Liver (tissue), 3 donors: Measurements from ENCODE around the gene RREB1.

Experiments
- EGR1 ChIP-seq, 2 donors: IDR thresholded peaks; 2 replicates each; pipeline ENCODE4 v1.6.1; 2016 to 2018; ENCODE audit warnings: antibody characterized with exemption in 2 of 2, low read depth in 2 of 2
- JUND ChIP-seq, 2 donors: IDR thresholded peaks; 2 replicates each; pipeline ENCODE4 v1.6.1; 2016; ENCODE audit warnings: antibody characterized with exemption in 2 of 2
- RXRA ChIP-seq, 2 donors: IDR thresholded peaks; 2 replicates each; pipeline ENCODE4 v1.6.1; 2017 to 2018; ENCODE audit warnings: antibody characterized with exemption in 2 of 2, mild to moderate bottlenecking in 1 of 2
- SP1 ChIP-seq: IDR thresholded peaks from 2 replicates; pipeline ENCODE4 v1.6.1; 2018; ENCODE audit warnings: antibody characterized with exemption, mild to moderate bottlenecking
- TAF1 ChIP-seq: conservative IDR thresholded peaks from 2 replicates; pipeline ENCODE4 v1.6.1; 2016; ENCODE audit warnings: antibody characterized with exemption, mild to moderate bottlenecking
- TF ChIP-seq, protein P1 (sequence below): fragments of 150-350 bp; IDR thresholded peaks from 2 replicates; pipeline ENCODE4 v1.5.1; 2017; ENCODE audit warnings: improper control_type of control experiment, low read depth, low read length; ENCODE audit not compliant: missing input control
- TF ChIP-seq, protein P2 (sequence below): IDR thresholded peaks from 2 replicates; pipeline ENCODE4 v1.6.1; 2016; ENCODE audit warnings: antibody characterized with exemption
- TF ChIP-seq, protein P3 (sequence below): IDR thresholded peaks from 2 replicates; pipeline ENCODE4 v1.6.1; 2016; ENCODE audit warnings: antibody characterized with exemption
- TF ChIP-seq, protein P4 (sequence below): IDR thresholded peaks from 2 replicates; pipeline ENCODE4 v1.6.1; 2016; ENCODE audit warnings: antibody characterized with exemption, mild to moderate bottlenecking
- TF ChIP-seq, protein P5 (sequence below): IDR thresholded peaks from 2 replicates; pipeline ENCODE4 v1.6.1; 2016; ENCODE audit warnings: antibody characterized with exemption
- donor health status: healthy.
- donor health status: healthy.

DNA sequence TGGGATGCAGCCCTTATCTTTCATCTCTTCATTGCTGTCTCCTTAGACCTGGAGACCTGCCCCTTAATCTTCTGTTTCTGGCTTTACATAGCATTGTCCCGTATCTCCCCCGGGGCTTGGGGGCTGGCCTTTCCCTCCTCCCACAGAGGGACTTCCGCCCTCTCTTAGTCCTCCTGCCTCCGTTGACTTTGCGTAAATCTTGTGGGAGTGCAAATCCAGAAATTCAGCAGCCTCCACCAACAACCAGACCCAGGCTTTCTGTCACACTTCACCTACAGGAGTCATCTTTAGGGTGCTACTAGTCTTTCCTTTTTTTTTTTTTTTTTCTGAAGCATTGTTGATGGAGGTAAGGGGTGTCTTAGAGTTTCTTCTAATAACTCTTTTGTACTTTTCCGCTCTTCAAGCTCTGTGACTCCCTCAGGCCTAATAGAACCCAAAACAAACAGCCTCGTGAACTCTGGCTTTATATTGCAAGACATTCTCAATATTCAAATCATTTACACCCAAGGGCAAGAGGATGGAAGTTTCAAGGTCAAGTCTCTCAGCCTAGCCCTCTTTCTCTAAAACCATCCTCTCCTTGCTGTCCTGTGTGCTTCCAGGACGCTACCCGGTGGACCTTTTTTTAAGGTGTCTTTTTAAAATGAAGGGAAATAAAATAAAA lies 66.2 kb downstream of the RREB1 start:
- TF ChIP-seq JUND (IDR thresholded peaks at IDR 0.05): no peak
- TF ChIP-seq, protein P1, sequence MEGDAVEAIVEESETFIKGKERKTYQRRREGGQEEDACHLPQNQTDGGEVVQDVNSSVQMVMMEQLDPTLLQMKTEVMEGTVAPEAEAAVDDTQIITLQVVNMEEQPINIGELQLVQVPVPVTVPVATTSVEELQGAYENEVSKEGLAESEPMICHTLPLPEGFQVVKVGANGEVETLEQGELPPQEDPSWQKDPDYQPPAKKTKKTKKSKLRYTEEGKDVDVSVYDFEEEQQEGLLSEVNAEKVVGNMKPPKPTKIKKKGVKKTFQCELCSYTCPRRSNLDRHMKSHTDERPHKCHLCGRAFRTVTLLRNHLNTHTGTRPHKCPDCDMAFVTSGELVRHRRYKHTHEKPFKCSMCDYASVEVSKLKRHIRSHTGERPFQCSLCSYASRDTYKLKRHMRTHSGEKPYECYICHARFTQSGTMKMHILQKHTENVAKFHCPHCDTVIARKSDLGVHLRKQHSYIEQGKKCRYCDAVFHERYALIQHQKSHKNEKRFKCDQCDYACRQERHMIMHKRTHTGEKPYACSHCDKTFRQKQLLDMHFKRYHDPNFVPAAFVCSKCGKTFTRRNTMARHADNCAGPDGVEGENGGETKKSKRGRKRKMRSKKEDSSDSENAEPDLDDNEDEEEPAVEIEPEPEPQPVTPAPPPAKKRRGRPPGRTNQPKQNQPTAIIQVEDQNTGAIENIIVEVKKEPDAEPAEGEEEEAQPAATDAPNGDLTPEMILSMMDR: no peak
- TF ChIP-seq SP1: no peak
- no peak for TF ChIP-seq TAF1
- TF ChIP-seq EGR1 (IDR thresholded peaks at IDR 0.05; ENCODE audit: low read depth in 2 of 2): no peak
- TF ChIP-seq, protein P2, sequence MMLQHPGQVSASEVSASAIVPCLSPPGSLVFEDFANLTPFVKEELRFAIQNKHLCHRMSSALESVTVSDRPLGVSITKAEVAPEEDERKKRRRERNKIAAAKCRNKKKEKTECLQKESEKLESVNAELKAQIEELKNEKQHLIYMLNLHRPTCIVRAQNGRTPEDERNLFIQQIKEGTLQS: no peak
- TF ChIP-seq, protein P3, sequence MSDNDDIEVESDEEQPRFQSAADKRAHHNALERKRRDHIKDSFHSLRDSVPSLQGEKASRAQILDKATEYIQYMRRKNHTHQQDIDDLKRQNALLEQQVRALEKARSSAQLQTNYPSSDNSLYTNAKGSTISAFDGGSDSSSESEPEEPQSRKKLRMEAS: no peak
- no peak for TF ChIP-seq RXRA (IDR thresholded peaks at IDR 0.05)
- TF ChIP-seq, protein P4, sequence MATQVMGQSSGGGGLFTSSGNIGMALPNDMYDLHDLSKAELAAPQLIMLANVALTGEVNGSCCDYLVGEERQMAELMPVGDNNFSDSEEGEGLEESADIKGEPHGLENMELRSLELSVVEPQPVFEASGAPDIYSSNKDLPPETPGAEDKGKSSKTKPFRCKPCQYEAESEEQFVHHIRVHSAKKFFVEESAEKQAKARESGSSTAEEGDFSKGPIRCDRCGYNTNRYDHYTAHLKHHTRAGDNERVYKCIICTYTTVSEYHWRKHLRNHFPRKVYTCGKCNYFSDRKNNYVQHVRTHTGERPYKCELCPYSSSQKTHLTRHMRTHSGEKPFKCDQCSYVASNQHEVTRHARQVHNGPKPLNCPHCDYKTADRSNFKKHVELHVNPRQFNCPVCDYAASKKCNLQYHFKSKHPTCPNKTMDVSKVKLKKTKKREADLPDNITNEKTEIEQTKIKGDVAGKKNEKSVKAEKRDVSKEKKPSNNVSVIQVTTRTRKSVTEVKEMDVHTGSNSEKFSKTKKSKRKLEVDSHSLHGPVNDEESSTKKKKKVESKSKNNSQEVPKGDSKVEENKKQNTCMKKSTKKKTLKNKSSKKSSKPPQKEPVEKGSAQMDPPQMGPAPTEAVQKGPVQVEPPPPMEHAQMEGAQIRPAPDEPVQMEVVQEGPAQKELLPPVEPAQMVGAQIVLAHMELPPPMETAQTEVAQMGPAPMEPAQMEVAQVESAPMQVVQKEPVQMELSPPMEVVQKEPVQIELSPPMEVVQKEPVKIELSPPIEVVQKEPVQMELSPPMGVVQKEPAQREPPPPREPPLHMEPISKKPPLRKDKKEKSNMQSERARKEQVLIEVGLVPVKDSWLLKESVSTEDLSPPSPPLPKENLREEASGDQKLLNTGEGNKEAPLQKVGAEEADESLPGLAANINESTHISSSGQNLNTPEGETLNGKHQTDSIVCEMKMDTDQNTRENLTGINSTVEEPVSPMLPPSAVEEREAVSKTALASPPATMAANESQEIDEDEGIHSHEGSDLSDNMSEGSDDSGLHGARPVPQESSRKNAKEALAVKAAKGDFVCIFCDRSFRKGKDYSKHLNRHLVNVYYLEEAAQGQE: no peak
- TF ChIP-seq, protein P5, sequence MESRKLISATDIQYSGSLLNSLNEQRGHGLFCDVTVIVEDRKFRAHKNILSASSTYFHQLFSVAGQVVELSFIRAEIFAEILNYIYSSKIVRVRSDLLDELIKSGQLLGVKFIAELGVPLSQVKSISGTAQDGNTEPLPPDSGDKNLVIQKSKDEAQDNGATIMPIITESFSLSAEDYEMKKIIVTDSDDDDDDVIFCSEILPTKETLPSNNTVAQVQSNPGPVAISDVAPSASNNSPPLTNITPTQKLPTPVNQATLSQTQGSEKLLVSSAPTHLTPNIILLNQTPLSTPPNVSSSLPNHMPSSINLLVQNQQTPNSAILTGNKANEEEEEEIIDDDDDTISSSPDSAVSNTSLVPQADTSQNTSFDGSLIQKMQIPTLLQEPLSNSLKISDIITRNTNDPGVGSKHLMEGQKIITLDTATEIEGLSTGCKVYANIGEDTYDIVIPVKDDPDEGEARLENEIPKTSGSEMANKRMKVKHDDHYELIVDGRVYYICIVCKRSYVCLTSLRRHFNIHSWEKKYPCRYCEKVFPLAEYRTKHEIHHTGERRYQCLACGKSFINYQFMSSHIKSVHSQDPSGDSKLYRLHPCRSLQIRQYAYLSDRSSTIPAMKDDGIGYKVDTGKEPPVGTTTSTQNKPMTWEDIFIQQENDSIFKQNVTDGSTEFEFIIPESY: no peak
